HepG2 (cell line): ENCODE measurements around the gene AKAP12. TPM values are rescaled to one million over a fixed set of nuclear protein-coding genes. Genes with fewer than 3 reads are reported as not detected.
A peak's percentile ranks its signal among the peaks of the same experiment; 100 is the strongest.

Experiments used
- ATAC-seq: fragments of 200-7000 bp; cut with Tn5 transposase; 3 replicates; pipeline ENCODE4 v1.9.1; 2020; ENCODE audit warnings: mild to moderate bottlenecking, moderate library complexity
- BruUV-seq: library from RNA; stranded (reverse); fragments of 400-500 nt; replicated peaks from 2 replicates; lab custom pipeline; 2021; lab: Mats Ljungman, UMichigan
- CTCF ChIA-PET: fragments of 300-600 bp; formaldehyde crosslinking; extraction: SDS; loops from one replicate; lab custom pipeline; 2021; ENCODE audit warnings: low total read pairs, inconsistent platforms, low intra/inter-chr PET ratio; lab: Yijun Ruan, JAX
- POLR2A ChIA-PET: fragments of 350-600 bp; sonication (Branson Sonifier 250); formaldehyde crosslinking; loops from one replicate; lab custom pipeline; 2020; ENCODE audit warnings: antibody characterized with exemption, inconsistent platforms; lab: Yijun Ruan, JAX
- DNase-seq: peaks from one replicate; pipeline ENCODE4 v3.0.0-alpha.2; 2015; ENCODE audit warnings: low spot score
- FAIRE-seq: peaks from 3 replicates; lab custom pipeline; 2011; peaks lifted over from hg19 to GRCh38; lab: Jason Lieb, UNC
- H2AFZ ChIP-seq: one replicate; pipeline ENCODE4 v1.6.1; 2011; ENCODE audit warnings: low read length, inconsistent platforms
- H3K27ac ChIP-seq: fragments of 300-600 bp; 3 replicates; pipeline ENCODE4 v1.8.0; 2011; ENCODE audit warnings: mixed run types, mild to moderate bottlenecking, mixed read lengths, low read length, inconsistent platforms; ENCODE audit not compliant: insufficient read depth; ENCODE audit errors: extremely low read length
- H3K27me3 ChIP-seq, 2 experiments: fragments of 200-600 bp in 1 of 2; 2 replicates in 1 of 2; 3 replicates in 1 of 2; pipeline versions ENCODE4 v1.6.0 to v1.8.0; 2011; ENCODE audit warnings: low read length in 2 of 2, mild to moderate bottlenecking in 2 of 2, moderate library complexity in 2 of 2, inconsistent platforms in 1 of 2; ENCODE audit not compliant: insufficient read depth in 2 of 2, control insufficient read depth in 1 of 2
- H3K36me3 ChIP-seq, 2 experiments: fragments of 200-600 bp in 1 of 2; replicated peaks in 1 of 2; 2 replicates in 1 of 2; 3 replicates in 1 of 2; pipeline versions ENCODE4 v1.5.1 to v1.8.0; 2011; ENCODE audit warnings: low read length in 2 of 2, inconsistent platforms in 1 of 2; ENCODE audit not compliant: insufficient read depth in 2 of 2, control insufficient read depth in 1 of 2
- H3K4me1 ChIP-seq: 2 replicates; pipeline ENCODE4 v1.5.1; 2012; ENCODE audit warnings: low read length, inconsistent platforms; ENCODE audit not compliant: insufficient read depth
- H3K4me2 ChIP-seq: 2 replicates; pipeline ENCODE4 v1.6.0; 2011; ENCODE audit warnings: low read depth, low read length, inconsistent platforms
- H3K4me3 ChIP-seq, 3 experiments: fragments of 200-600 bp in 1 of 3; sonication (generic), shearing (Covaris generic) in 1 of 3; replicated peaks in 1 of 3; 2 replicates each; pipeline ENCODE4 v1.5.1; 2011 to 2016; ENCODE audit warnings: low read length in 3 of 3, inconsistent platforms in 2 of 3, low read depth in 2 of 3, mild to moderate bottlenecking in 2 of 3, control low read depth in 1 of 3, mixed read lengths in 1 of 3; ENCODE audit not compliant: insufficient read depth in 1 of 3
- H3K79me2 ChIP-seq: one replicate; pipeline ENCODE4 v1.6.1; 2011; ENCODE audit warnings: low read length, inconsistent platforms; ENCODE audit not compliant: insufficient read depth
- H3K9ac ChIP-seq: 2 replicates; pipeline ENCODE4 v1.6.0; 2011; ENCODE audit warnings: mild to moderate bottlenecking, low read depth, low read length, inconsistent platforms; ENCODE audit not compliant: insufficient read depth
- H3K9me3 ChIP-seq: 2 replicates; pipeline ENCODE4 v1.5.1; 2012; ENCODE audit warnings: mild to moderate bottlenecking, low read length
- H4K20me1 ChIP-seq: 2 replicates; pipeline ENCODE4 v1.6.0; 2011; ENCODE audit warnings: inconsistent platforms, mild to moderate bottlenecking, low read length, moderate library complexity; ENCODE audit not compliant: insufficient read depth
- ELF4 ChIP-seq: sonication (generic); formaldehyde crosslinking; IDR thresholded peaks from 2 replicates; pipeline ENCODE4 v1.5.0; 2020; ENCODE audit warnings: missing genetic modification reagents, mild to moderate bottlenecking, moderate library complexity, borderline replicate concordance
- FOXJ3 ChIP-seq: sonication (generic); formaldehyde crosslinking; IDR thresholded peaks from 2 replicates; pipeline ENCODE4 v1.4.0; 2020; ENCODE audit warnings: missing genetic modification reagents, mild to moderate bottlenecking, borderline replicate concordance
- GATAD1 ChIP-seq: IDR thresholded peaks from 2 replicates; pipeline ENCODE4 v1.6.1; 2016; ENCODE audit warnings: missing genetic modification reagents, missing compliant biosample characterization
- GTF2F1 ChIP-seq: fragments of 150-350 bp; IDR thresholded peaks from 2 replicates; pipeline ENCODE4 v1.6.1; 2014; ENCODE audit warnings: low read length
- KDM2A ChIP-seq: sonication (generic); formaldehyde crosslinking; IDR thresholded peaks from 2 replicates; pipeline ENCODE4 v1.4.0; 2020; ENCODE audit warnings: low read depth, missing genetic modification reagents, borderline replicate concordance
- MEF2D ChIP-seq: sonication (generic); formaldehyde crosslinking; IDR thresholded peaks from 2 replicates; pipeline ENCODE4 v1.5.1; 2020; ENCODE audit warnings: mild to moderate bottlenecking, missing genetic modification reagents
- NR2C2 ChIP-seq: sonication (generic); formaldehyde crosslinking; IDR thresholded peaks from 2 replicates; pipeline ENCODE4 v1.4.0; 2020; ENCODE audit warnings: missing genetic modification reagents, mild to moderate bottlenecking, moderate library complexity, borderline replicate concordance
- POGZ ChIP-seq: sonication (generic); formaldehyde crosslinking; IDR thresholded peaks from 2 replicates; pipeline ENCODE4 v1.4.0; 2020; ENCODE audit warnings: mild to moderate bottlenecking, missing genetic modification reagents
- RARG ChIP-seq: sonication (generic); formaldehyde crosslinking; IDR thresholded peaks from 2 replicates; pipeline ENCODE4 v1.4.0; 2020; ENCODE audit warnings: low read depth, mild to moderate bottlenecking, missing genetic modification reagents
- STAG1 ChIP-seq: sonication (generic); formaldehyde crosslinking; IDR thresholded peaks from 2 replicates; pipeline ENCODE4 v1.4.0; 2020; ENCODE audit warnings: missing genetic modification reagents
- YEATS2 ChIP-seq: sonication (generic); formaldehyde crosslinking; IDR thresholded peaks from 2 replicates; pipeline ENCODE4 v1.4.0; 2020; ENCODE audit warnings: missing genetic modification reagents, borderline replicate concordance
- ZBTB7A ChIP-seq: sonication (generic); formaldehyde crosslinking; IDR thresholded peaks from 2 replicates; pipeline ENCODE4 v1.8.0; 2022; ENCODE audit warnings: mild to moderate bottlenecking, missing genetic modification reagents
- ZBTB8A ChIP-seq: sonication (generic); formaldehyde crosslinking; IDR thresholded peaks from 2 replicates; pipeline ENCODE4 v1.4.0; 2020; ENCODE audit warnings: mild to moderate bottlenecking, low read depth, missing genetic modification reagents, borderline replicate concordance
- ZC3H4 ChIP-seq: sonication (generic); formaldehyde crosslinking; IDR thresholded peaks from 2 replicates; pipeline ENCODE4 v1.4.0; 2020; ENCODE audit warnings: missing genetic modification reagents, borderline replicate concordance
- ZNF644 ChIP-seq: IDR thresholded peaks from 2 replicates; pipeline ENCODE4 v1.6.1; 2016; ENCODE audit warnings: low read depth
- ZNF652 ChIP-seq: IDR thresholded peaks from 2 replicates; pipeline ENCODE4 v1.6.1; 2016; ENCODE audit warnings: low read depth, borderline replicate concordance
- ZNF670 ChIP-seq: sonication (generic); formaldehyde crosslinking; IDR thresholded peaks from 2 replicates; pipeline ENCODE4 v1.8.0; 2022; ENCODE audit warnings: mild to moderate bottlenecking, missing genetic modification reagents, borderline replicate concordance
- ZNF883 ChIP-seq: sonication (generic); formaldehyde crosslinking; IDR thresholded peaks from 2 replicates; pipeline ENCODE4 v1.5.1; 2020; ENCODE audit warnings: mild to moderate bottlenecking, missing genetic modification reagents; ENCODE audit errors: not compliant biosample characterization
- ZSCAN20 ChIP-seq: sonication (generic); formaldehyde crosslinking; IDR thresholded peaks from 2 replicates; pipeline ENCODE4 v1.4.0; 2020; ENCODE audit warnings: missing genetic modification reagents, mild to moderate bottlenecking, borderline replicate concordance
- WGBS: methylation state at CpG from one replicate; pipeline ENCODE4 v1.1.6; 2017; ENCODE audit warnings: low lambda C conversion rate; 5-methylcytosine and 5-hydroxymethylcytosine counted together
- in situ Hi-C: cut with HindIII; loops from 2 replicates; pipeline ENCODE4 v1.10.0; 2017; ENCODE audit warnings: low pct_unique_long_range_greater_than_20kb; ENCODE audit not compliant: extremely low pct_ligation_motif_present
- intact Hi-C: fragments of 100-400 bp; cut with micrococcal nuclease; formaldehyde crosslinking; loops from one replicate; pipeline ENCODE4 v1.10.0; 2022; ENCODE audit not compliant: unreplicated experiment
- polyA plus RNA-seq, 8 experiments: library from polyadenylated mRNA; depleted of rRNA in 3 of 8; stranded (reverse) in 7 of 8; unstranded in 1 of 8; fragments of >200 nt; fragmentation: Illumina TruSeq in 4 of 8; extraction: Trizol in 4 of 8; gene quantifications; 2 replicates each; pipeline versions ENCODE4 v1.2.1 to v1.2.3, GENCODE V29; 2011 to 2016; ENCODE audit warnings: low read depth in 4 of 8, missing spikeins in 1 of 8, mixed read lengths in 1 of 8; ENCODE audit not compliant: insufficient read depth in 1 of 8
- total RNA-seq, 5 experiments: library from RNA; depleted of rRNA; stranded (reverse); fragments of >200 nt; fragmentation: Illumina TruSeq; extraction: Trizol; gene quantifications; 2 replicates each; pipeline ENCODE4 v1.2.3, GENCODE V29; 2016; ENCODE audit warnings: low read depth in 1 of 5

AKAP12 gene
- total and polyA plus RNA-seq, 2 of the 13 experiments (the other 11 are each of a cell fraction or from before 2014, with no cell fraction given): 10.6 to 19.0 TPM

DNA sequence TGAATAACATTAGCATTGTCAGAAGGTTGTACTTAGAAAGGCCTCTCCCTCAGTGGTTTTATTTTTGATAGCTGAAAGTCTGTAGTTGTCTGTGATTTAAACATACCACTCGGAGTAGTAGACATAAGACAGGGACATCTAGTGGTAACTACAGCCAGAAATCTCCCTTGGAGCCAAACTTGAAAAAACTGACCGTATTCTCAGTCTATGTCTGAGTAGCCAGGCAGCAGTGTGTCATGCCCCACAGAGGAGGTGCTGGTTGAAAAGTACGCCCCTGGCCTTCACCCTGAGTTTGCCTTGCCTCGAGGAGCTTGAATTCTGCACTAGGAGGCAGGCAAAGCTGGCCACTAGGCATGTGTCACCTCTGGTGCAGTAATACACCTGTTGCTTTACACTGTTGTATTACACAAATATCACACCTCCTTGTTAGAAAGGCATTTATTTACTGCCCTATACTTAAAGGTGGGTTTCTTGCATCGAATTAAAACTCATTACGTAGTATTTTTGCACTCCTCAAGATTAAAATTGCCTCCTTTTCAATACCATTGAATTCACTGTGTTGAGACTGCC, 130.8 kb downstream of the AKAP12 start:
- Histone ChIP-seq H4K20me1 (0 out of 2 replicates have a peak, but pooled peaks cover 4% of the 10 kb centered on the region), H3K36me3 (peaks cover 32 to 50% of the 10 kb centered on the region in 2 experiments), H3K4me1 (peaks cover 15% of the 10 kb centered on the region), H3K79me2 (peaks cover 26% of the 10 kb centered on the region), H3K4me3 (no peak overlapping the region), H2AFZ (no peak overlapping the region), H3K4me2 (no peak overlapping the region), H3K27me3 (no peaks in the 10 kb centered on the region), H3K27ac (no peak overlapping the region), H3K9ac (no peak overlapping the region), H3K9me3 (no peaks in the 10 kb centered on the region)
- 0 out of 2 replicates have a peak, but pooled peaks have one; percentile 21 for TF ChIP-seq STAG1 (CRISPR knock-in tag)
- TF ChIP-seq ZBTB8A: no peak
- in situ Hi-C loops: no loop called here
- whole genome bisulfite sequencing: 87% methylated on average over 6 of the region's 6 CpGs
- ATAC-seq (peak; percentile 57), DNase-seq (no peak), FAIRE-seq (peak; percentile 18)
- CTCF ChIA-PET: no interaction called here
- POLR2A ChIA-PET: no interaction called here
- no TSS peak for BruUV-seq
- intact Hi-C loops: no loop called here

DNA sequence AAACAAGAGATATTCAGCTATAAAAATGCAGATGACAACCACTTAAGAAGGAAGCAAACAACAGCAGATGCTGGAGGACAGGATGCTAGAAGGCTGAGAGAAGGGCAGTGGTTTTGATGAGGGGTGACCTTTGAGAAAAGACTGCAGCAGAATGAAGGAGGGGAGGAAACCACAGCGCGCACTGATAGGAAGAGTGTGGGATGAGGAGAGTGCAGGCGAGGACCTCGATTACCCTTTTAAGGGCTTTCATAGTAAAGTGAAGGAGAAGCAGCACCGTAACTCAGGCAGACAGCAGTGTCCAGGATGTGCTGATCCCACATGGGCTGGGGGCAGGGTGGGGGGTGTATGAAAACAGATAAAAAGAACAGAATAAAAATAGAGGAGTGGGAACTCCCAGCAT, 132.4 kb downstream of the AKAP12 start:
- POLR2A ChIA-PET: no interaction called here
- 0 out of 2 replicates have a peak, but pooled peaks cover 4% of the 10 kb centered on the region for H4K20me1 ChIP-seq
- intact Hi-C loops (no loop called here), in situ Hi-C loops (no loop called here)
- no peak for ATAC-seq
- WGBS: 97% methylated on average over 5 of the region's 5 CpGs
- no peak overlapping the region for H3K9ac ChIP-seq
- H3K9me3 ChIP-seq: no peaks in the 10 kb centered on the region
- no peak overlapping the region for H3K27ac ChIP-seq
- BruUV-seq: no TSS peak
- CTCF ChIA-PET: no interaction called here
- FAIRE-seq: no peak
- peaks cover 42% of the 10 kb centered on the region for H3K79me2 ChIP-seq
- H3K4me3 ChIP-seq: no peak overlapping the region
- H3K4me1 ChIP-seq: peaks cover 30% of the 10 kb centered on the region
- no peak overlapping the region for H3K4me2 ChIP-seq
- no peak overlapping the region for H2AFZ ChIP-seq
- no peaks in the 10 kb centered on the region for H3K27me3 ChIP-seq
- H3K36me3 ChIP-seq: peaks cover 22 to 37% of the 10 kb centered on the region in 2 experiments
- DNase-seq: no peak
- TF ChIP-seq ZNF652 (CRISPR knock-in tag) (no peak), GATAD1 (no peak), ZNF883 (CRISPR knock-in tag) (no peak), RARG (CRISPR knock-in tag) (no peak), NR2C2 (CRISPR knock-in tag) (no peak), YEATS2 (CRISPR knock-in tag) (no peak), FOXJ3 (CRISPR knock-in tag) (no peak), ZSCAN20 (no peak), MEF2D (CRISPR knock-in tag) (no peak), ZC3H4 (CRISPR knock-in tag) (no peak), GTF2F1 (no peak), ELF4 (CRISPR knock-in tag) (no peak), ZNF644 (CRISPR knock-in tag) (no peak), ZBTB7A (CRISPR knock-in tag) (no peak), POGZ (no peak), ZNF670 (CRISPR knock-in tag) (no peak), KDM2A (no peak)
